Transverse colon (tissue), 4 donors: ENCODE results near the gene ZBTB20. TPM values are rescaled to one million over a fixed set of nuclear protein-coding genes. Genes with fewer than 3 reads are reported as not detected.

Experiments
- DNase-seq: peaks from one replicate; pipeline ENCODE4 v3.0.0-alpha.2; 2019
- H3K27ac ChIP-seq, 4 donors: fragments of 200-600 bp; sonication (generic); 2 replicates each; pipeline ENCODE4 v1.5.1; 2016 to 2018; ENCODE audit warnings: inconsistent platforms in 4 of 4
- H3K27me3 ChIP-seq: fragments of 200-600 bp; sonication (generic); 2 replicates; pipeline ENCODE4 v1.5.1; 2017; ENCODE audit warnings: inconsistent platforms
- H3K36me3 ChIP-seq, 4 donors: fragments of 200-600 bp; sonication (generic); 2 replicates each; pipeline ENCODE4 v1.5.1; 2017 to 2019; ENCODE audit warnings: inconsistent platforms in 4 of 4
- H3K4me1 ChIP-seq, 4 donors: fragments of 200-600 bp; sonication (generic); 2 replicates each; pipeline ENCODE4 v1.5.1; 2017 to 2020; ENCODE audit warnings: inconsistent platforms in 4 of 4
- H3K4me3 ChIP-seq, 4 donors: fragments of 200-600 bp; sonication (generic); 1 replicate in 1 of 4; 2 replicates in 3 of 4; pipeline versions ENCODE4 v1.5.1 to v1.6.1; 2017 to 2019; ENCODE audit warnings: inconsistent platforms in 4 of 4
- H3K9me3 ChIP-seq, 2 donors: fragments of 200-600 bp; sonication (generic); 2 replicates each; pipeline ENCODE4 v1.5.1; 2017 to 2019; ENCODE audit warnings: inconsistent platforms in 2 of 2
- EP300 ChIP-seq: sonication (generic); formaldehyde crosslinking; IDR thresholded peaks from one replicate; pipeline ENCODE4 v1.6.1; 2017; ENCODE audit warnings: antibody characterized with exemption, low read depth
- POLR2A ChIP-seq: fragments of 450-650 bp; IDR thresholded peaks from one replicate; pipeline ENCODE4 v1.6.1; 2016; ENCODE audit warnings: antibody characterized with exemption, mild to moderate bottlenecking, moderate library complexity
- POLR2AphosphoS5 ChIP-seq, 3 donors: sonication (generic); formaldehyde crosslinking; IDR thresholded peaks; one replicate each; pipeline ENCODE4 v1.6.1; 2016; ENCODE audit warnings: antibody characterized with exemption in 3 of 3
- WGBS, 2 donors: methylation state at CpG; one replicate each; pipeline ENCODE4 v1.1.5; 2018; ENCODE audit warnings: low coverage in 1 of 2; 5-methylcytosine and 5-hydroxymethylcytosine counted together
- in situ Hi-C, 4 donors: fragments of 200-750 bp; cut with MboI; loops; one replicate each; pipeline versions ENCODE4 v1.15.0 to v1.15.1; 2017; ENCODE audit warnings: low sequenced_read_pairs in 3 of 4, low pct_ligation_motif_present in 1 of 4, low pct_unique_long_range_greater_than_20kb in 1 of 4
- intact Hi-C: fragments of 100-400 bp; cut with DNase I; formaldehyde crosslinking; loops from one replicate; pipeline ENCODE4 v1.15.1; 2023; ENCODE audit warnings: low total_unique reads
- total RNA-seq, 4 donors: library from RNA; depleted of rRNA; stranded (reverse); fragments of >200 nt; gene quantifications; one replicate each; pipeline ENCODE4 v1.1.0, GENCODE V29; 2016
- TF ChIP-seq, protein P1 (sequence below), 5 experiments: fragments of 200-600 bp in 3 of 5; fragments of 450-650 bp in 2 of 5; sonication (generic) in 3 of 5; IDR thresholded peaks; 1 replicate in 2 of 5; 2 replicates in 3 of 5; pipeline ENCODE4 v1.5.1; 2016 to 2017; ENCODE audit warnings: antibody characterized with exemption in 5 of 5, inconsistent platforms in 3 of 5, mild to moderate bottlenecking in 2 of 5, moderate library complexity in 1 of 5

The ZBTB20 gene
- total RNA-seq, 4 donors from 2014 or later: 44.6 to 50.5 (median 46.4) TPM

DNA sequence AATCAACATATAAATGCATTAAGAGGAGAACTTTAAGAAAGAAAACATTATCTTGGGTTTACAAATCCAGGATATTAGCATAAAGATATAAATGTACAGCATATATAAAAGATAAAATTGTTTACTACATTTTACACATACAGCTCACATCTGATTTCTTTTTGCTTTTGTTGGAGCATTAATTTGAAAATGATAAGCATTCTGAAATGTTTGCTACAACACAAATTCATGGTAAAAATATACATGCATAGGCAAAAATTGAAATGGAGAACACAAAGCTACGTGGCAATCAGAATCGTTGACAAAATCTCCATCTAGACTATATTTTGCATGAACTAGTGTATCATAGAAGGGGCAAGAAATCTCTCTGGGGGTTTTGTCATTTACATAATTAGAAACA is 694.2 kb downstream of the ZBTB20 start:
- in situ Hi-C loops: no loop called here
- H3K4me3 ChIP-seq: no peak overlapping the region
- no peaks in the 10 kb centered on the region for H3K9me3 ChIP-seq
- peak overlapping the region in 2 of 4 donors; percentile 16 to 67 for H3K27ac ChIP-seq
- peaks cover 0 to 34% (median 3%) of the 10 kb centered on the region in 4 donors for H3K4me1 ChIP-seq
- H3K27me3 ChIP-seq: no peaks in the 10 kb centered on the region
- intact Hi-C loops: no loop called here
- no peak for DNase-seq
- WGBS, 2 donors: 71 to 90% methylated on average over 2 of the region's 2 CpGs
- TF ChIP-seq POLR2A (no peak), EP300 (no peak), POLR2AphosphoS5 (IDR thresholded peaks at IDR 0.05) (no peak)
- TF ChIP-seq, protein P1, sequence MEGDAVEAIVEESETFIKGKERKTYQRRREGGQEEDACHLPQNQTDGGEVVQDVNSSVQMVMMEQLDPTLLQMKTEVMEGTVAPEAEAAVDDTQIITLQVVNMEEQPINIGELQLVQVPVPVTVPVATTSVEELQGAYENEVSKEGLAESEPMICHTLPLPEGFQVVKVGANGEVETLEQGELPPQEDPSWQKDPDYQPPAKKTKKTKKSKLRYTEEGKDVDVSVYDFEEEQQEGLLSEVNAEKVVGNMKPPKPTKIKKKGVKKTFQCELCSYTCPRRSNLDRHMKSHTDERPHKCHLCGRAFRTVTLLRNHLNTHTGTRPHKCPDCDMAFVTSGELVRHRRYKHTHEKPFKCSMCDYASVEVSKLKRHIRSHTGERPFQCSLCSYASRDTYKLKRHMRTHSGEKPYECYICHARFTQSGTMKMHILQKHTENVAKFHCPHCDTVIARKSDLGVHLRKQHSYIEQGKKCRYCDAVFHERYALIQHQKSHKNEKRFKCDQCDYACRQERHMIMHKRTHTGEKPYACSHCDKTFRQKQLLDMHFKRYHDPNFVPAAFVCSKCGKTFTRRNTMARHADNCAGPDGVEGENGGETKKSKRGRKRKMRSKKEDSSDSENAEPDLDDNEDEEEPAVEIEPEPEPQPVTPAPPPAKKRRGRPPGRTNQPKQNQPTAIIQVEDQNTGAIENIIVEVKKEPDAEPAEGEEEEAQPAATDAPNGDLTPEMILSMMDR (IDR thresholded peaks at IDR 0.05): no peak
- H3K36me3 ChIP-seq: no peaks in the 10 kb centered on the region

DNA sequence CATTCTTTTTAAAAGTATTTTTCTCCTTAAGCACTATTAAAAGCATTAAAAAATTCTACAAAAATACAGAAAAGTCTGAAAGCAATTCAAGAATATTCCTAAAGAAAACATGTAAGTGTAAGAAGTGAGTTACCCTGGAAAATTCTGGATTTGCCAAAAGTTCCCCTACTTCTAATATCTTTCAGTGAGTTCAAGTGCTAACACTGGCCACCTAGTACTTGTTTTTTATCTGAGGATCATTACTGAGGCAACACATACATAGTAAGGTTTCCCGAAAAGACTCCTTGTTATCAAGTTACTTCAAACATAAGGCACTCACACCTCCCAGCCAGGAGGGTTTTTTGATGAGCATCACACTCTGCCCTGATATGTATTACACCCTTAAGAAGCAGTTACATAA is 694.8 kb downstream of the ZBTB20 start:
- Histone ChIP-seq H3K9me3 (no peaks in the 10 kb centered on the region), H3K4me1 (peaks cover 0 to 34% (median 3%) of the 10 kb centered on the region in 4 donors), H3K36me3 (no peaks in the 10 kb centered on the region), H3K27ac (peak overlapping the region; percentile 37 to 63 (median 46)), H3K27me3 (no peaks in the 10 kb centered on the region), H3K4me3 (no peak overlapping the region)
- in situ Hi-C loops: no loop called here
- WGBS, 2 donors: 71 to 73% methylated on average over 1 of the region's 1 CpG
- no peak for DNase-seq
- intact Hi-C loops: no loop called here
- TF ChIP-seq EP300: no peak
- TF ChIP-seq, protein P1 (IDR thresholded peaks at IDR 0.05): no peak
- no peak for TF ChIP-seq POLR2A
- no peak for TF ChIP-seq POLR2AphosphoS5 (IDR thresholded peaks at IDR 0.05)

DNA sequence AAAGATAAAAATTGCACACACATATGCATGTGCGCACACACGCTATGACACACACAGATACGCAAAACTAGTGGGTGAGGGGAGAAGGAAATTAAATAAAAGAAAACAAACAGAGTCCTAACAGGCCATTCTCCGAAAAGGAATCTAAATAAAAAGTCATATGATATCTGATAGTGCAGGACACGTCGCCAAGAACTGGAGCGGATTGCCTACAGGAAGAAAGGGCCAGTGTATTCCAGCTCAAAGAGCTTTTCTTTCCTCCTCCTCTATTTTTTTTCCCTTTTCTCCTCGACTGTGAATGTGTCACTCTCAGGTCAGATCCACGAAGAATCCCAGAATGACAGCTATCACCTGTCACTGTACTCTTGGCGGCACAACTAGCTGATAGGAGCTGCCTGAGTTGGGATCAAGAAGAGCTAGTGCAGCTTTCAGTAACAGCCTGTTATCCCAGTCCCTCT is 695.5 kb downstream of the ZBTB20 start:
- H3K27me3 ChIP-seq: no peaks in the 10 kb centered on the region
- intact Hi-C loops: no loop called here
- peak overlapping the region in 1 of 4 donors; percentile 11 for H3K4me3 ChIP-seq
- H3K4me1 ChIP-seq: peaks cover 0 to 34% (median 5%) of the 10 kb centered on the region in 4 donors
- H3K36me3 ChIP-seq: no peaks in the 10 kb centered on the region
- H3K9me3 ChIP-seq: no peaks in the 10 kb centered on the region
- 36 to 39% methylated on average over 8 to 10 of the region's 10 CpGs for WGBS, 2 donors
- peak overlapping the region; percentile 37 to 63 (median 46) for H3K27ac ChIP-seq
- in situ Hi-C loops: no loop called here
- TF ChIP-seq POLR2AphosphoS5 (IDR thresholded peaks at IDR 0.05): no peak
- TF ChIP-seq, protein P1 (IDR thresholded peaks at IDR 0.05): no peak
- no peak for TF ChIP-seq POLR2A
- TF ChIP-seq EP300: no peak
- peak; percentile 11 for DNase-seq

DNA sequence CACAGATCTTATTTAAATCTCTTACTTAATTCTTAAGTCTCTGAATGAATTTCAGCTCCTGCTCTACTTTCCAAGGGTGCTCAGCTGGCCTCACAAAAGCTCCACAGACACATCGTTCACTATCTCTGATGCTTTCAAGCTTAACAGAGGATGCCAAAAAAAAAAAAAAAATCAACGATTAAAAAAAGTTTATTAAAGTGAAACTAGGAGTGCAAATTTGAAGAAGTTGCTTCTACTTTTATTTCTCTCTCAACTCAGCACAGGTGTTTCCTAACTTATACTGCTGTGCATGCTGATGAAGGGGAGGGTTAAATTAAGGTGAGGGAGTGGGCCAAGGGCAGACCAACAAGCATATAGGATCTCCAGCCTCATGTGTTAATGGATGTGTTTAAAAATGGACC is 696.0 kb downstream of the ZBTB20 start:
- WGBS, 2 donors: 26 to 35% methylated on average over 2 of the region's 2 CpGs

More for the DNA sequence above, 696.0 kb downstream of the ZBTB20 start:
- no peaks in the 10 kb centered on the region for H3K27me3 ChIP-seq
- DNase-seq: no peak
- TF ChIP-seq EP300 (no peak), POLR2A (no peak), POLR2AphosphoS5 (IDR thresholded peaks at IDR 0.05) (no peak)
- TF ChIP-seq, protein P1 (IDR thresholded peaks at IDR 0.05): no peak
- H3K9me3 ChIP-seq: no peaks in the 10 kb centered on the region
- H3K4me3 ChIP-seq: no peak overlapping the region
- in situ Hi-C loops (no loop called here), intact Hi-C loops (no loop called here)
- peaks cover 0 to 34% (median 5%) of the 10 kb centered on the region in 4 donors for H3K4me1 ChIP-seq
- peak overlapping the region; percentile 37 to 63 (median 46) for H3K27ac ChIP-seq
- H3K36me3 ChIP-seq: no peaks in the 10 kb centered on the region
